GM12892 (cell line): Measurements from ENCODE around the gene TRIM59.

Experiments
- POLR2A ChIP-seq: IDR thresholded peaks from 2 replicates; pipeline ENCODE4 v1.6.1; 2011; ENCODE audit warnings: low read depth, low read length, control low read depth
- POLR2AphosphoS5 ChIP-seq: IDR thresholded peaks from 2 replicates; pipeline ENCODE4 v1.6.1; 2011; ENCODE audit warnings: low read depth, low read length, control low read depth

DNA sequence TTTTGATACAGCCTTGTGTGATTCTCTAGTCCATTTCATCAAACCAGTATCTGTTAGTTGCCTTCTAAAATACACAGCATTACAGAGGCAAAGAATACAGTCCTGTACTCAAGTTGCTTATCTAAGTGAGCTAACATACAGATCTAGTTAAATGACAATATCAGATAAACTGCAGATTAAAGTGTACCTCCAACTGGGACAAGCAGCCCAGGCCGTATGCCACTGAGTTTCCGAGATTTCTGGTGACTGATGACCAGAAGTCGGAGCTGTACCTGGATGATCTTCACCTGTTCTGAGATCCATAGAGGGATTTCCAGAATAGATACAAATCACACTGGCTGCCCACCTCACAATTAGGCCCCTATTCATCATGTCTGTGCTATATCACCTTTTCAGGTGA is 6.3 kb upstream of the TRIM59 start:
- no peak for TF ChIP-seq POLR2AphosphoS5
- TF ChIP-seq POLR2A, result no peak
